ENCODE measurements around the gene WWOX. TPM values are rescaled to one million over a fixed set of nuclear protein-coding genes. Genes with fewer than 3 reads are reported as not detected.

The WWOX gene
- total RNA-seq, 1 donor from 2014 or later = 16.1 TPM

DNA sequence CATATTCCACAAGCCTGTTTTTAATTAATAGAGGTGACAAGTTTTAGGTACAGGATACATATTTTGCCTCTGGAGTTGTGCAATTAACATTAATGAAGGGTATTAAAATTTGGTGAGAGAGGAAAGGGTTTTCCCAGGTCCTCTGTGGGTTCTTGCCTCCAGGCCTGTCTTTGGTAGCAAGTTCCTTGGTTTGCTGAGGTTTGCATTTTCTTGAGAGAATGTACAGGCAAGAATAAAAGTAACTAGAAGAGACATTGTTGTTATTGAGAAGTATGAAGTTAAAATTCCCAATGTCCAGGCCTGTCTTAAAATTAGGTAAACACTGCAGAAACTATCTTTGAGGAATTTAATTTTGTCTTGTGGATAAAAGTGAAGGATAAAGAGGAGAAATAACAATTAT, 316.9 kb downstream of the WWOX start:
- no peaks in the 10 kb centered on the region for H3K27me3 Mint-ChIP-seq
- H3K4me1 Mint-ChIP-seq = no peaks in the 10 kb centered on the region
- no peak for DNase-seq
- peaks cover 19% of the 10 kb centered on the region for H3K9me3 Mint-ChIP-seq
- H3K27ac Mint-ChIP-seq = no peak overlapping the region
- H3K36me3 Mint-ChIP-seq (ENCODE audit: low read depth) = no peaks in the 10 kb centered on the region
- H3K4me3 Mint-ChIP-seq = no peak overlapping the region
- intact Hi-C loops (cut with micrococcal nuclease) = no loop called here

DNA sequence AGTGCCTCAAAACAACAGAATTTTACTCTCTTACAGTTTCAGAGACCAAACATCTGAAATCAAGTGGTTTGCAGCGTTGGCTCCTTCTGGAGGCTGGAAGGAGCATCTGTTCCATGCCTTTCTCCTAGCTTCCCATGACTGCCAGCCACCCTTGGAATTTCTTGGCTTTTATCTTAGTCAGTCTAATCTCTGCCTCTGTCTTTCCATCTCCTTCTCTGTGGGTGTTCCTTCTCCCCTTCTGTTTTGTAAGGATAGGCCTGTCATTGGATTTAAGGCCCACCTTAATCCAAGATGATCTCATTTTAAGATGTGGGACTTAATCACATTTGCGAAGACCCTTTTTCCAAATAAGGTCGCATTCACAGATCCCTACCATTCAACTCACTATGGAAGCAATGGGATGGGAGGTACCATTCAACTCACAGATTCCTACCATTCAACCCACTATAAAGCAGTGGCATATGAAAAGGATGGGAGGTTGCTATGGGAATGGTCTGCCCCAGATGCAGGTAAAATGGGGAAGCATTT, 321.8 kb downstream of the WWOX start:
- Mint-ChIP-seq H3K27ac (no peak overlapping the region), H3K4me3 (no peak overlapping the region), H3K4me1 (no peaks in the 10 kb centered on the region), H3K36me3 (ENCODE audit: low read depth) (no peaks in the 10 kb centered on the region), H3K9me3 (no peaks in the 10 kb centered on the region), H3K27me3 (no peaks in the 10 kb centered on the region)
- intact Hi-C loops (cut with micrococcal nuclease) = no loop called here
- DNase-seq = no peak

DNA sequence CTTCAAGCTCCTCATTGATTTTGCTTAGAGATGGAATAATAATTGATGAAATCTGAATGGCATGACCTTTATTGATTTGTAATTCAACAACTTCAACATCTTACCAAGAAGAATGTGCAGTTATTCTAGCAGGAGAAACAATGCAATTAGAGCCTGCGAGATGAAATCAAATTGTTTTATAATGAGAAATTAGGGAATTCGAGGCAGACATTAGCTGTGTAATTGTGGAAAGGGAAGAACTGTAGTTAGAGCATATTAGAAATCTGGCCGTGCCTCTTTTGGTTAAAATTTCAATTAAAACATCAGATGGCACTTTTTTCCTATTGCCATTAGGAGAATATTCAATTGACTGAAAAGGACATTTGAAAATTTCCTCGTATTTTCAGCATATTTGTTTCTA, 325.8 kb downstream of the WWOX start:
- Mint-ChIP-seq H3K27ac (no peak overlapping the region), H3K36me3 (ENCODE audit: low read depth) (peaks cover 2% of the 10 kb centered on the region), H3K4me1 (no peaks in the 10 kb centered on the region), H3K9me3 (peaks cover 5% of the 10 kb centered on the region), H3K27me3 (no peaks in the 10 kb centered on the region), H3K4me3 (no peak overlapping the region)
- DNase-seq = no peak
- intact Hi-C loops (cut with micrococcal nuclease) = no loop called here

- intact Hi-C loops (cut with micrococcal nuclease) = no loop called here
- peaks cover 5% of the 10 kb centered on the region for H3K9me3 Mint-ChIP-seq
- H3K4me1 Mint-ChIP-seq = no peaks in the 10 kb centered on the region
Observed at GRCh38 chr16:78425891-78426510, 326.5 kb downstream of the WWOX start.

DNA sequence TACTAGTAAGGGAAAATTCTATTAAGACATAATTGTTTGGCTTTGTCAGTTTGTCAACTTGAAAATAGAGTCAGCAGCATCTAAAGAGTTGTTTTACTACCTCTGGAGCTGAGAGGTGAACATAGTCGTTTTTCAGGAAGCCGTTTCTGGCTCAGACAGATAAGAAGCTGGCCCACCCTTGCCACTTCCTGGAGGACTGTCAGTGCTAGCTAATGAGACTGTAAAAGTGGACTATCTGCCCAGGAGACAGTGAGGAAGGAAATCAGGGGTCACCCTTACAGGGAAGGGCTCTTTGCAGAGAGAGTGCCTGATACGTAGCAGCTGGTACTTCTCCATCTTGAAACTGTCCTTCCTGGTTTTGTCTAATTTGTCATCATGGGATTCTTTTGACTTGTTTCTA, 328.7 kb downstream of the WWOX start:
- no peak for DNase-seq
- no peaks in the 10 kb centered on the region for H3K27me3 Mint-ChIP-seq
- H3K36me3 Mint-ChIP-seq (ENCODE audit: low read depth) = peaks cover 2% of the 10 kb centered on the region
- no peaks in the 10 kb centered on the region for H3K4me1 Mint-ChIP-seq
- H3K9me3 Mint-ChIP-seq = peaks cover 5% of the 10 kb centered on the region
- intact Hi-C loops (cut with micrococcal nuclease) = no loop called here
- H3K4me3 Mint-ChIP-seq = no peak overlapping the region
- H3K27ac Mint-ChIP-seq = no peak overlapping the region

More at GRCh38 chr16:78425891-78426510, 326.5 kb downstream of the WWOX start:
- peaks cover 2% of the 10 kb centered on the region for H3K36me3 Mint-ChIP-seq (ENCODE audit: low read depth)
- H3K4me3 Mint-ChIP-seq = no peak overlapping the region
- DNase-seq = no peak
- no peak overlapping the region for H3K27ac Mint-ChIP-seq
- H3K27me3 Mint-ChIP-seq = no peaks in the 10 kb centered on the region

GRCh38 chr16:78430281-78430680, 330.8 kb downstream of the WWOX start:
- no peak overlapping the region for H3K27ac Mint-ChIP-seq
- no peaks in the 10 kb centered on the region for H3K27me3 Mint-ChIP-seq
- peaks cover 5% of the 10 kb centered on the region for H3K9me3 Mint-ChIP-seq
- H3K36me3 Mint-ChIP-seq (ENCODE audit: low read depth) = peaks cover 2% of the 10 kb centered on the region
- no peak overlapping the region for H3K4me3 Mint-ChIP-seq
- intact Hi-C loops (cut with micrococcal nuclease) = no loop called here
- DNase-seq = no peak
- H3K4me1 Mint-ChIP-seq = no peaks in the 10 kb centered on the region

GRCh38 chr16:78431004-78431670, 331.7 kb downstream of the WWOX start:
- no peak overlapping the region for H3K4me3 Mint-ChIP-seq
- peaks cover 5% of the 10 kb centered on the region for H3K9me3 Mint-ChIP-seq
- DNase-seq = no peak
- H3K4me1 Mint-ChIP-seq = no peaks in the 10 kb centered on the region
- H3K36me3 Mint-ChIP-seq (ENCODE audit: low read depth) = peaks cover 2% of the 10 kb centered on the region
- intact Hi-C loops (cut with micrococcal nuclease) = no loop called here
- H3K27ac Mint-ChIP-seq = no peak overlapping the region
- no peaks in the 10 kb centered on the region for H3K27me3 Mint-ChIP-seq

- DNase-seq = no peak
- intact Hi-C loops (cut with micrococcal nuclease) = no loop called here
- H3K9me3 Mint-ChIP-seq = peaks cover 5% of the 10 kb centered on the region
Observed at GRCh38 chr16:78431701-78432100, 332.2 kb downstream of the WWOX start.

DNA sequence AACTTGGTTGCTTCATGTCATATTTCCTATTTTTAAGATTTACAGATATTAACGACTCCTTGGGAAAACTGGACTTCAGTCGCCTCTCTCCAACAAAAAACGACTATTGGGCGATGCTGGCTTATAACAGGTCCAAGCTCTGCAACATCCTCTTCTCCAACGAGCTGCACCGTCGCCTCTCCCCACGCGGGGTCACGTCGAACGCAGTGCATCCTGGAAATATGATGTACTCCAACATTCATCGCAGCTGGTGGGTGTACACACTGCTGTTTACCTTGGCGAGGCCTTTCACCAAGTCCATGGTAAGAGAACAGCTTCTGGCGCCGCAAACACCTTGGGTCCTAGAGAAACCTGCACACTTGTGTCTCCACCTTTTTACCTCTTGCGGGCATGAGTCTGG, 333.0 kb downstream of the WWOX start:
- Mint-ChIP-seq H3K4me1 (no peaks in the 10 kb centered on the region), H3K4me3 (no peak overlapping the region), H3K27me3 (no peaks in the 10 kb centered on the region), H3K9me3 (peaks cover 5% of the 10 kb centered on the region), H3K27ac (no peak overlapping the region), H3K36me3 (ENCODE audit: low read depth) (peaks cover 2% of the 10 kb centered on the region)
- DNase-seq = no peak
- intact Hi-C loops (cut with micrococcal nuclease) = no loop called here

More at GRCh38 chr16:78431701-78432100, 332.2 kb downstream of the WWOX start:
- H3K4me3 Mint-ChIP-seq = no peak overlapping the region
- no peak overlapping the region for H3K27ac Mint-ChIP-seq
- H3K27me3 Mint-ChIP-seq = no peaks in the 10 kb centered on the region
- H3K36me3 Mint-ChIP-seq (ENCODE audit: low read depth) = peaks cover 2% of the 10 kb centered on the region
- H3K4me1 Mint-ChIP-seq = no peaks in the 10 kb centered on the region

- no peak for DNase-seq
- no peaks in the 10 kb centered on the region for H3K27me3 Mint-ChIP-seq
- H3K36me3 Mint-ChIP-seq (ENCODE audit: low read depth) = peaks cover 2% of the 10 kb centered on the region
- H3K4me3 Mint-ChIP-seq = no peak overlapping the region
- intact Hi-C loops (cut with micrococcal nuclease) = no loop called here
- no peaks in the 10 kb centered on the region for H3K4me1 Mint-ChIP-seq
- no peak overlapping the region for H3K27ac Mint-ChIP-seq
- H3K9me3 Mint-ChIP-seq = peaks cover 5% of the 10 kb centered on the region
Observed at GRCh38 chr16:78433116-78433515, 333.7 kb downstream of the WWOX start.

DNA sequence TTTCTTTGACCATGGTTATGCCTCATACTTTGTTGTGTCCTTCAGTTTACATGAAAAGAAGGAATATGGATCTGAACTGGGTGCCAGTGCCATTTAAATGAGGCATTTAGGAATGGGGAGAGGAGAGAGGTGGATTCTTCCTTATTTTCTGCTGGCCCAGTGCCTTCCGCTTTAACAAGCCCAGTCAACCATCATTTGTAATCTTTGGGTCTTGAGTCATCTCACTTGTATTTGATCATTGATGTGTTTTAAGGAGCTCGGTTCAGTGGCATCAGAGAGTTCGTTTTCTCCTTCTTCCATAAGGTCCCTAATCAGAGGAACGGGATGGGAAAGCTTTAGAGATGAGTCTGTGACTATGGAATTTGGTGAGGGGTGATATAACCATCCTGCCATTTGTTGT, 334.9 kb downstream of the WWOX start:
- intact Hi-C loops (cut with micrococcal nuclease) = no loop called here
- Mint-ChIP-seq H3K27me3 (no peaks in the 10 kb centered on the region), H3K4me3 (no peak overlapping the region), H3K27ac (no peak overlapping the region), H3K4me1 (no peaks in the 10 kb centered on the region), H3K36me3 (ENCODE audit: low read depth) (peaks cover 2% of the 10 kb centered on the region), H3K9me3 (peaks cover 5% of the 10 kb centered on the region)
- no peak for DNase-seq

DNA sequence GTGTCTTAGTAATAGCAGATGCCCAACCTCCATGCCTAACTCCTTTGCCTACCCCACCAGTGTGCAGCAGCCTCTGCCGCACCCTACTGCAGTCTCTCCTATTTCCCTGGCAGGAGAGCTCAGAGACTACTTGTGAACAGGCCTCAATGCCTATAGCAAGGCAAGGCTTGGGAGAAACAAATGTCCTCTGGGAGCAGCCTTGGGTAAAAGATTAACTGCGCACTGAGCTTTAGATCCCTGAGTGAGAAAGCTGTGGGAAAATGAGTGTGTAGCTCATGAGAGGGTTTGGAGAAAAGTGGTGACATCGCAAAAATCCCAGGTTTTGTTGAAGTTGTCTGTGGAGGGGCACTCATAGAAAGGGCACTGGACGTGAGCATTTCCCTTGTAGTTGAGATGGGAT, 335.8 kb downstream of the WWOX start:
- Mint-ChIP-seq H3K27ac (no peak overlapping the region), H3K4me3 (no peak overlapping the region)

DNA sequence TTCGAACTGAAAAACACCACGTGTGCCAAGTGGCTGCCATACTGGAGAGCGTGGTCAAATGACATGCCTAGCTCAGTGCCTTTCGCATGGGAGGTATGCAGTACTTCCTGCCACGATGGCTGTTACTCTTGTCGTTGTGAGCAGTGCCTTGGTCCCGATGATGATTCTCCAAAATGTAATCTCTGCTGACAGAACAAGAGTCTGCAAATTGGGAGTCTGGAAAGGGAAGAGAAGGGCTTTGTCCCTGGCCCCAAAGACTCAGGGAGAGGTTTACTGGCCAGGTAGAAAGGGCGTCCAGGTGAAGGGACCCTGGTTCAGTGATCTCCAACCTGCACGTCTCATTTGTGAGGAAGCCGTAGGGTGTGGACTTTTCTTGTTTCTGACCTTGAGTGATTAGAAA, 336.6 kb downstream of the WWOX start:
- Mint-ChIP-seq H3K4me1 (no peaks in the 10 kb centered on the region), H3K27ac (no peak overlapping the region), H3K36me3 (ENCODE audit: low read depth) (no peaks in the 10 kb centered on the region), H3K9me3 (no peaks in the 10 kb centered on the region), H3K27me3 (no peaks in the 10 kb centered on the region), H3K4me3 (no peak overlapping the region)
- intact Hi-C loops (cut with micrococcal nuclease) = no loop called here
- no peak for DNase-seq

More for the DNA sequence above, 335.8 kb downstream of the WWOX start:
- no peaks in the 10 kb centered on the region for H3K4me1 Mint-ChIP-seq
- no peaks in the 10 kb centered on the region for H3K27me3 Mint-ChIP-seq
- intact Hi-C loops (cut with micrococcal nuclease) = no loop called here
- no peaks in the 10 kb centered on the region for H3K9me3 Mint-ChIP-seq
- no peak for DNase-seq
- no peaks in the 10 kb centered on the region for H3K36me3 Mint-ChIP-seq (ENCODE audit: low read depth)

DNA sequence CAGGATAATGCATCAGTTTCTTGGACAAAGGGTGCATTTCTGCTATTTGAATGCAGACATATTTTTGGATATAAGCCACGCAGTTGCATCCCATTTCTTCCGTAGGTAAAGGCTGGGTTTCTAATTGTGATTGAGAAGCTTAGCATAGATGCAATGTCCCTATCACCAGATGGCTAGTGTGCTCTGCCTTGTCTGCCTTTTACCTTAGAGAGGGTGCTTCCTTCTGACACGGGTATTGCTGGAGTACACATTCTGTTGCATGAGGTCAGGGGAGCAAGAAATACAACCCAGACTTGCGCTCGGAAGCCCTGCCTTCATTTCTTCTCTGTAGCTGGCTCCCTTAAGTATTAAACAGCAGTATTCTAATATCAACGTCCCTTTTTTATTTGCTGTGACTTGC, 337.4 kb downstream of the WWOX start:
- DNase-seq = no peak
- Mint-ChIP-seq H3K9me3 (no peaks in the 10 kb centered on the region), H3K36me3 (ENCODE audit: low read depth) (no peaks in the 10 kb centered on the region), H3K4me1 (no peaks in the 10 kb centered on the region), H3K27me3 (no peaks in the 10 kb centered on the region), H3K4me3 (no peak overlapping the region), H3K27ac (no peak overlapping the region)
- intact Hi-C loops (cut with micrococcal nuclease) = no loop called here
